Neural cell (in vitro differentiated cells): ENCODE results near the gene TSC1. TPM values are rescaled to one million over a fixed set of nuclear protein-coding genes. Genes with fewer than 3 reads are reported as not detected.
A peak's percentile ranks its signal among the peaks of the same experiment; 100 is the strongest.

Source experiments
- H2AFZ ChIP-seq: fragments of 200-600, 300-800 bp; sonication (generic), shearing (Covaris generic); 2 replicates; pipeline ENCODE4 v1.6.0; 2014; ENCODE audit warnings: low read depth, mild to moderate bottlenecking, antibody characterized with exemption, low read length, moderate library complexity
- H3F3A ChIP-seq: fragments of 200-600 bp; shearing (Covaris generic); 2 replicates; pipeline ENCODE4 v1.6.1; 2016; ENCODE audit warnings: mild to moderate bottlenecking, moderate library complexity, mixed read lengths, antibody characterized with exemption, low read length; ENCODE audit not compliant: insufficient read depth, poor library complexity, severe bottlenecking
- H3K27ac ChIP-seq: fragments of 200-600, 300-800 bp; sonication (generic), shearing (Covaris generic); 2 replicates; pipeline ENCODE4 v1.5.1; 2014; ENCODE audit warnings: mild to moderate bottlenecking, low read length, moderate library complexity
- H3K27me3 ChIP-seq: fragments of 300-800, 200-600 bp; sonication (generic), shearing (Covaris generic); 2 replicates; pipeline ENCODE4 v1.6.0; 2014; ENCODE audit warnings: mild to moderate bottlenecking, low read depth, low read length, moderate library complexity; ENCODE audit not compliant: insufficient read depth
- H3K36me3 ChIP-seq: fragments of 300-800, 200-600 bp; sonication (generic), shearing (Covaris generic); 2 replicates; pipeline ENCODE4 v1.5.1; 2014; ENCODE audit warnings: mild to moderate bottlenecking, antibody characterized with exemption, low read length, moderate library complexity; ENCODE audit not compliant: insufficient read depth
- H3K4me2 ChIP-seq: fragments of 300-800, 200-600 bp; sonication (generic), shearing (Covaris generic); 2 replicates; pipeline ENCODE4 v1.6.0; 2014; ENCODE audit warnings: mild to moderate bottlenecking, low read length
- H3K4me3 ChIP-seq: fragments of 300-800, 200-600 bp; sonication (generic), shearing (Covaris generic); 2 replicates; pipeline ENCODE4 v1.5.1; 2014; ENCODE audit warnings: mild to moderate bottlenecking, low read length, moderate library complexity
- H3K79me2 ChIP-seq: fragments of 200-600 bp; shearing (Covaris generic); replicated peaks from 2 replicates; pipeline ENCODE4 v1.6.0; 2014; ENCODE audit warnings: mild to moderate bottlenecking, low read length, moderate library complexity; ENCODE audit not compliant: insufficient read depth
- H3K9ac ChIP-seq: fragments of 300-800, 200-600 bp; sonication (generic), shearing (Covaris generic); 2 replicates; pipeline ENCODE4 v1.6.1; 2016; ENCODE audit warnings: mild to moderate bottlenecking, low read length, mixed read lengths
- H3K9me2 ChIP-seq: fragments of 200-600 bp; shearing (Covaris generic); 2 replicates; pipeline ENCODE4 v1.6.1; 2016; ENCODE audit warnings: mild to moderate bottlenecking, low read length, mixed read lengths; ENCODE audit not compliant: insufficient read depth
- H3K9me3 ChIP-seq: fragments of 200-600, 300-800 bp; sonication (generic), shearing (Covaris generic); 2 replicates; pipeline ENCODE4 v1.6.1; 2016; ENCODE audit warnings: mild to moderate bottlenecking, mixed run types, low read length, moderate library complexity, mixed read lengths
- H4K20me1 ChIP-seq: fragments of 200-600 bp; shearing (Covaris generic); 2 replicates; pipeline ENCODE4 v1.6.1; 2016; ENCODE audit warnings: mild to moderate bottlenecking, mixed run types; ENCODE audit not compliant: insufficient read depth
- CTCF ChIP-seq: fragments of 450-650 bp; IDR thresholded peaks from 2 replicates; pipeline ENCODE4 v1.5.1; 2014; ENCODE audit warnings: antibody characterized with exemption, mild to moderate bottlenecking, moderate library complexity; ENCODE audit not compliant: poor library complexity, severe bottlenecking
- EP300 ChIP-seq: fragments of 450-650 bp; conservative IDR thresholded peaks from 2 replicates; pipeline ENCODE4 v1.6.1; 2014; ENCODE audit warnings: antibody characterized with exemption, mild to moderate bottlenecking, moderate library complexity; ENCODE audit not compliant: poor library complexity, severe bottlenecking
- EZH2 ChIP-seq: fragments of 200-600, 300-800 bp; shearing (Covaris generic), sonication (generic); IDR thresholded peaks from 2 replicates; pipeline ENCODE4 v1.6.1; 2014; ENCODE audit warnings: antibody characterized with exemption, low read length, borderline replicate concordance, mild to moderate bottlenecking; ENCODE audit not compliant: insufficient read depth, poor library complexity, severe bottlenecking
- MXI1 ChIP-seq: fragments of 450-650 bp; conservative IDR thresholded peaks from 2 replicates; pipeline ENCODE4 v1.6.1; 2014; ENCODE audit warnings: antibody characterized with exemption, mild to moderate bottlenecking; ENCODE audit not compliant: poor library complexity, severe bottlenecking
- POLR2AphosphoS5 ChIP-seq: IDR thresholded peaks from 2 replicates; pipeline ENCODE4 v1.6.1; 2012
- RAD21 ChIP-seq: fragments of 450-650 bp; conservative IDR thresholded peaks from 2 replicates; pipeline ENCODE4 v1.6.1; 2014; ENCODE audit warnings: antibody characterized with exemption, mild to moderate bottlenecking, moderate library complexity
- REST ChIP-seq: IDR thresholded peaks from 2 replicates; pipeline ENCODE4 v1.6.1; 2012; ENCODE audit warnings: borderline replicate concordance
- SMC3 ChIP-seq: fragments of 450-650 bp; conservative IDR thresholded peaks from 2 replicates; pipeline ENCODE4 v1.6.1; 2014; ENCODE audit warnings: antibody characterized with exemption, mild to moderate bottlenecking, moderate library complexity; ENCODE audit not compliant: poor library complexity
- TAF1 ChIP-seq: IDR thresholded peaks from 2 replicates; pipeline ENCODE4 v1.6.1; 2012; ENCODE audit warnings: low read depth
- polyA minus RNA-seq: library from RNA; depleted of rRNA, polyadenylated mRNA; stranded (reverse); fragments of >200 nt; gene quantifications from 2 replicates; pipeline ENCODE4 v1.2.3, GENCODE V29; 2014
- polyA plus RNA-seq: library from polyadenylated mRNA; depleted of rRNA; stranded (reverse); fragments of >200 nt; gene quantifications from 2 replicates; pipeline ENCODE4 v1.2.3, GENCODE V29; 2014

TSC1 gene
- 45.6 and 47.1 TPM in 2 replicates for polyA plus RNA-seq
- polyA minus RNA-seq, result 70.8 and 89.5 TPM in 2 replicates

- TF ChIP-seq EP300, result peak; percentile 79
- TF ChIP-seq POLR2AphosphoS5, result peak; percentile 93
- TF ChIP-seq SMC3, result no peak
- TF ChIP-seq TAF1, result peak; percentile 100
- no peak for TF ChIP-seq EZH2
- peak; percentile 88 for TF ChIP-seq MXI1
- peak; percentile 99 for TF ChIP-seq REST
- TF ChIP-seq CTCF, result peak; percentile 28
- TF ChIP-seq RAD21, result no peak
- Histone ChIP-seq H3K36me3 (no peaks in the 10 kb centered on the region), H2AFZ (peak within 1 kb of the TSS; percentile 78), H3K9me3 (no peaks in the 10 kb centered on the region), H3F3A (no peaks in the 10 kb centered on the region), H3K4me3 (peak within 1 kb of the TSS; percentile 82), H3K27me3 (no peaks in the 10 kb centered on the region), H3K9me2 (no peaks in the 10 kb centered on the region), H3K9ac (peak within 1 kb of the TSS; percentile 93), H3K27ac (peak within 1 kb of the TSS; percentile 95), H3K4me2 (peak within 1 kb of the TSS; percentile 83), H3K79me2 (peaks cover 37% of the 10 kb centered on the region), H4K20me1 (no peaks in the 10 kb centered on the region)
Observed at GRCh38 chr9:132944294-132945185, at the start of gene TSC1. TSC1 (minus strand) TSS chr9:132944616; CDS start chr9:132928872, 15,744 bp downstream.

- Histone ChIP-seq H3K9me2 (no peaks in the 10 kb centered on the region), H3K4me3 (no peak overlapping the region), H3K4me2 (no peak overlapping the region), H3F3A (no peaks in the 10 kb centered on the region), H2AFZ (no peak overlapping the region), H3K27ac (no peak overlapping the region), H3K27me3 (no peaks in the 10 kb centered on the region), H4K20me1 (no peaks in the 10 kb centered on the region), H3K79me2 (no peaks in the 10 kb centered on the region), H3K9me3 (no peaks in the 10 kb centered on the region), H3K9ac (no peak overlapping the region), H3K36me3 (no peaks in the 10 kb centered on the region)
- TF ChIP-seq MXI1, result no peak
- no peak for TF ChIP-seq REST
- TF ChIP-seq TAF1, result no peak
- no peak for TF ChIP-seq EP300
- TF ChIP-seq RAD21, result no peak
- no peak for TF ChIP-seq EZH2
- TF ChIP-seq SMC3, result no peak
- TF ChIP-seq POLR2AphosphoS5, result no peak
- TF ChIP-seq CTCF, result no peak
Observed at GRCh38 chr9:132993511-132993939, 49.1 kb upstream of the TSC1 start.
